HCT116 (cell line): ENCODE results near the gene MAP3K4. TPM values are rescaled to one million over a fixed set of nuclear protein-coding genes. Genes with fewer than 3 reads are reported as not detected.
A peak's percentile ranks its signal among the peaks of the same experiment; 100 is the strongest.

Experiments used
- ATAC-seq: fragments of 200-7000 bp; cut with Tn5 transposase; 2 replicates; pipeline ENCODE4 v1.9.1; 2020; ENCODE audit warnings: mild to moderate bottlenecking, moderate library complexity
- BruUV-seq: library from RNA; stranded (reverse); fragments of 400-500 nt; replicated peaks from 2 replicates; lab custom pipeline; 2021; lab: Mats Ljungman, UMichigan
- CTCF ChIA-PET: fragments of 300-600 bp; sonication (Branson Sonifier 250); formaldehyde crosslinking; loops from one replicate; lab custom pipeline; 2021; ENCODE audit warnings: antibody characterized with exemption; lab: Charles Lee
- POLR2A ChIA-PET: fragments of 300-600, 350-600 bp; sonication (Branson Sonifier 250); formaldehyde crosslinking; loops from one replicate; lab custom pipeline; 2021; ENCODE audit warnings: antibody characterized with exemption; lab: Charles Lee
- RAD21 ChIA-PET, 2 experiments: fragments of 300-600 bp; sonication (Branson Sonifier 250); formaldehyde crosslinking; loops; one replicate each; lab custom pipeline; 2023; ENCODE audit warnings: low total read pairs in 2 of 2; ENCODE audit not compliant: uncharacterized antibody in 2 of 2, unreplicated experiment in 2 of 2, low non-redundant PET in 1 of 2; lab: Charles Lee
- DNase-seq: peaks from one replicate; pipeline ENCODE4 v3.0.0-alpha.2; 2010; ENCODE audit warnings: low read depth, low spot score
- H2AFZ ChIP-seq: fragments of 200-600 bp; shearing (Covaris generic), sonication (generic); 2 replicates; pipeline ENCODE4 v1.6.1; 2017; ENCODE audit warnings: low read depth, mixed run types, mixed read lengths, antibody characterized with exemption, low read length; ENCODE audit not compliant: poor library complexity, severe bottlenecking
- H3K27ac ChIP-seq: 2 replicates; pipeline ENCODE4 v1.5.1; 2012; ENCODE audit warnings: low read depth, low read length
- H3K27me3 ChIP-seq: fragments of 200-600 bp; sonication (generic); 2 replicates; pipeline ENCODE4 v1.6.1; 2016; ENCODE audit warnings: mixed run types, low read length, mixed read lengths; ENCODE audit not compliant: insufficient read depth
- H3K36me3 ChIP-seq, 2 experiments: fragments of 200-500 bp in 1 of 2; fragments of 200-600 bp in 1 of 2; sonication (Bioruptor generic) in 1 of 2; sonication (generic) in 1 of 2; 2 replicates each; pipeline versions ENCODE4 v1.5.1 to v1.6.1; 2014 to 2016; ENCODE audit warnings: low read length in 2 of 2, inconsistent platforms in 1 of 2, mixed read lengths in 1 of 2, mixed run types in 1 of 2; ENCODE audit not compliant: insufficient read depth in 2 of 2, control insufficient read depth in 1 of 2
- H3K4me1 ChIP-seq, 2 experiments: fragments of 200-600 bp in 1 of 2; sonication (generic) in 1 of 2; 2 replicates each; pipeline versions ENCODE4 v1.5.1 to v1.6.1; 2012 to 2017; ENCODE audit warnings: low read length in 2 of 2, inconsistent platforms in 1 of 2, mild to moderate bottlenecking in 1 of 2, mixed read lengths in 1 of 2, mixed run types in 1 of 2, moderate library complexity in 1 of 2; ENCODE audit not compliant: insufficient read depth in 2 of 2, control insufficient read depth in 1 of 2
- H3K4me2 ChIP-seq: fragments of 200-600 bp; sonication (generic); 2 replicates; pipeline ENCODE4 v1.6.1; 2017; ENCODE audit warnings: mixed run types, low read length, mixed read lengths
- H3K4me3 ChIP-seq, 2 experiments: fragments of 200-600 bp in 1 of 2; sonication (generic) in 1 of 2; replicated peaks in 1 of 2; 2 replicates each; pipeline ENCODE4 v1.5.1; 2011 to 2016; ENCODE audit warnings: low read length in 2 of 2, control low read depth in 1 of 2, low read depth in 1 of 2, mild to moderate bottlenecking in 1 of 2, mixed read lengths in 1 of 2, mixed run types in 1 of 2
- H3K79me2 ChIP-seq: fragments of 200-600 bp; sonication (generic); 2 replicates; pipeline ENCODE4 v1.6.1; 2017; ENCODE audit warnings: mild to moderate bottlenecking, mixed run types, low read length, moderate library complexity, mixed read lengths; ENCODE audit not compliant: insufficient read depth
- H3K9ac ChIP-seq: fragments of 200-600 bp; sonication (generic); 2 replicates; pipeline ENCODE4 v1.6.1; 2016; ENCODE audit warnings: low read length, mixed read lengths
- H3K9me2 ChIP-seq: fragments of 200-600 bp; sonication (generic), shearing (Covaris generic); 2 replicates; pipeline ENCODE4 v1.6.1; 2017; ENCODE audit warnings: mixed run types, mild to moderate bottlenecking, moderate library complexity; ENCODE audit not compliant: insufficient read depth
- H3K9me3 ChIP-seq, 2 experiments: fragments of 200-500 bp in 1 of 2; fragments of 200-600 bp in 1 of 2; sonication (Bioruptor generic) in 1 of 2; sonication (generic) in 1 of 2; 2 replicates each; pipeline ENCODE4 v1.6.1; 2014 to 2017; ENCODE audit warnings: low read length in 2 of 2, mixed read lengths in 2 of 2, inconsistent platforms in 1 of 2, low read depth in 1 of 2, mild to moderate bottlenecking in 1 of 2, mixed run types in 1 of 2, moderate library complexity in 1 of 2; ENCODE audit not compliant: control insufficient read depth in 1 of 2, insufficient read depth in 1 of 2
- H4K20me1 ChIP-seq: fragments of 200-600 bp; sonication (generic), shearing (Covaris generic); 2 replicates; pipeline ENCODE4 v1.6.1; 2017; ENCODE audit warnings: mixed run types, mild to moderate bottlenecking, moderate library complexity; ENCODE audit not compliant: insufficient read depth
- CEBPB ChIP-seq: IDR thresholded peaks from 2 replicates; pipeline ENCODE4 v1.6.1; 2012; ENCODE audit warnings: low read depth
- ELF1 ChIP-seq: IDR thresholded peaks from 2 replicates; pipeline ENCODE4 v1.6.1; 2012; ENCODE audit warnings: low read depth, borderline replicate concordance
- EZH2 ChIP-seq: fragments of 200-600 bp; sonication (generic); IDR thresholded peaks from 2 replicates; pipeline ENCODE4 v1.6.1; 2017; ENCODE audit warnings: antibody characterized with exemption, mixed run types
- EZH2phosphoT487 ChIP-seq: fragments of 200-600 bp; IDR thresholded peaks from 2 replicates; pipeline ENCODE4 v1.6.1; 2018; ENCODE audit warnings: antibody characterized with exemption, borderline replicate concordance
- FOSL1 ChIP-seq: IDR thresholded peaks from 2 replicates; pipeline ENCODE4 v1.6.1; 2012; ENCODE audit warnings: low read depth
- JUND ChIP-seq: IDR thresholded peaks from 2 replicates; pipeline ENCODE4 v1.6.1; 2012
- POLR2AphosphoS5 ChIP-seq: IDR thresholded peaks from 2 replicates; pipeline ENCODE4 v1.6.1; 2011; ENCODE audit warnings: mild to moderate bottlenecking, low read depth, low read length, moderate library complexity
- RAD21 ChIP-seq: IDR thresholded peaks from 2 replicates; pipeline ENCODE4 v1.6.1; 2012; ENCODE audit warnings: low read depth, mild to moderate bottlenecking
- SIN3A ChIP-seq: IDR thresholded peaks from 2 replicates; pipeline ENCODE4 v1.6.1; 2012; ENCODE audit warnings: low read depth
- SRF ChIP-seq: IDR thresholded peaks from 2 replicates; pipeline ENCODE4 v1.6.1; 2012; ENCODE audit warnings: low read depth
- ZFX ChIP-seq: fragments of 450-650 bp; IDR thresholded peaks from 2 replicates; pipeline ENCODE4 v1.6.1; 2017
- ZNF274 ChIP-seq: fragments of 200-500 bp; sonication (Bioruptor generic); IDR thresholded peaks from 2 replicates; pipeline ENCODE4 v1.6.1; 2014; ENCODE audit warnings: mild to moderate bottlenecking, low read depth, low read length, inconsistent platforms
- intact Hi-C: fragments of 100-400 bp; cut with micrococcal nuclease; formaldehyde crosslinking; loops from 2 replicates; pipeline ENCODE4 v1.10.0; 2022
- total RNA-seq: library from RNA; stranded (reverse); gene quantifications from one replicate; pipeline ENCODE4 v1.2.1, GENCODE V29; 2021; ENCODE audit not compliant: unreplicated experiment
- TF ChIP-seq, protein P1 (sequence below): IDR thresholded peaks from 2 replicates; pipeline ENCODE4 v1.6.1; 2012; ENCODE audit warnings: low read depth
- TF ChIP-seq, protein P2 (sequence below), 3 experiments: fragments of 200-600 bp in 1 of 3; sonication (generic) in 1 of 3; IDR thresholded peaks in 2 of 3; conservative IDR thresholded peaks in 1 of 3; 2 replicates each; pipeline ENCODE4 v1.5.1; 2012 to 2017; ENCODE audit warnings: low read depth in 2 of 3, low read length in 2 of 3, antibody characterized with exemption in 1 of 3, borderline replicate concordance in 1 of 3, control low read depth in 1 of 3, mild to moderate bottlenecking in 1 of 3, mixed read lengths in 1 of 3, mixed run types in 1 of 3, moderate library complexity in 1 of 3; ENCODE audit not compliant: insufficient read depth in 1 of 3
- TF ChIP-seq, protein P3 (sequence below): IDR thresholded peaks from 2 replicates; pipeline ENCODE4 v1.6.1; 2012
- TF ChIP-seq, protein P4 (sequence below): IDR thresholded peaks from 2 replicates; pipeline ENCODE4 v1.6.1; 2011; ENCODE audit warnings: mild to moderate bottlenecking, low read length, moderate library complexity; ENCODE audit not compliant: insufficient replicate concordance; ENCODE audit errors: extremely low read depth

Gene MAP3K4
- total RNA-seq, 1 experiment from 2014 or later: 46.5 TPM

DNA sequence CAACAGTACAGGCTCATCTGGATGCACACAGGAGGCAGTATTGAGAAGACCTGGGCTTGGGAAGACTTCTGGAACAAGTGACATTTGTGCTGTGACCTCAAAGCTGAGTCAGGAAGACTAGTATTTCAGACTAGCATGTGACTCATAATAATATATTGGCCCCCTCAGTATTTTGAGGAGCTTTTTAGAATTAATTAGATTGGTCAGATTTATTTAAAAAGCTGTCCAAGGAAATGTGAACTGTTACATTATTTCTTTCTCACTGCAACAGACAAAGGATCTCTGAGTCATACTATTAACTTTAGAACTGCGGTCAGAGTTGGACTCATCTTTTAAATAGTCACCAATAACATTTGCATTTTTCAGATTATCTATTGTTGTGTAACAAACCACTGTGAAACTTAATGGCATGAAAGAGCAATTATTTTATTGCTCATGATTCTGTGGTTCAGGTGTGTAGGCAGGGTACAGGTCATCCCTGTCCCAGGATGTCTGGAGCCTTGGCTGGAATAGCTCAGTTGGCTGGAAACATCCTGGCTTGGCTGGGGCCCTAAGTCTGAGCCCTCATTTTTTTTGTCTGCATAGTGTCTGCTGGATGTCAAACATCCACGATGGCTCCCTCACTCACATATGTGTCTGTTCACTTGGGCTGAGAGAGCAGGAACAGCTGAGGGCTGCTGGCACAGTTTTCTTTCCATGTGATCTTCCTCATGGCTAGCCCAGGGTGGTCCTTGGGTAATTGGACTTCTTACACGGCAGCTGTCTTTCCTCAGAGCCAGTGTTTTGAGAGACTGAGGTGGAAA is 46.9 kb downstream of the MAP3K4 start:
- H3K9me3 ChIP-seq: no peaks in the 10 kb centered on the region
- no TSS peak for BruUV-seq
- H3K4me3 ChIP-seq: no peak overlapping the region
- DNase-seq: peak; percentile 45
- peak overlapping the region; percentile 36; the same call in 1 of the 2 replicates for H3K27ac ChIP-seq
- no peaks in the 10 kb centered on the region for H3K27me3 ChIP-seq
- intact Hi-C loops: no loop called here
- TF ChIP-seq ELF1: no peak
- TF ChIP-seq, protein P1, sequence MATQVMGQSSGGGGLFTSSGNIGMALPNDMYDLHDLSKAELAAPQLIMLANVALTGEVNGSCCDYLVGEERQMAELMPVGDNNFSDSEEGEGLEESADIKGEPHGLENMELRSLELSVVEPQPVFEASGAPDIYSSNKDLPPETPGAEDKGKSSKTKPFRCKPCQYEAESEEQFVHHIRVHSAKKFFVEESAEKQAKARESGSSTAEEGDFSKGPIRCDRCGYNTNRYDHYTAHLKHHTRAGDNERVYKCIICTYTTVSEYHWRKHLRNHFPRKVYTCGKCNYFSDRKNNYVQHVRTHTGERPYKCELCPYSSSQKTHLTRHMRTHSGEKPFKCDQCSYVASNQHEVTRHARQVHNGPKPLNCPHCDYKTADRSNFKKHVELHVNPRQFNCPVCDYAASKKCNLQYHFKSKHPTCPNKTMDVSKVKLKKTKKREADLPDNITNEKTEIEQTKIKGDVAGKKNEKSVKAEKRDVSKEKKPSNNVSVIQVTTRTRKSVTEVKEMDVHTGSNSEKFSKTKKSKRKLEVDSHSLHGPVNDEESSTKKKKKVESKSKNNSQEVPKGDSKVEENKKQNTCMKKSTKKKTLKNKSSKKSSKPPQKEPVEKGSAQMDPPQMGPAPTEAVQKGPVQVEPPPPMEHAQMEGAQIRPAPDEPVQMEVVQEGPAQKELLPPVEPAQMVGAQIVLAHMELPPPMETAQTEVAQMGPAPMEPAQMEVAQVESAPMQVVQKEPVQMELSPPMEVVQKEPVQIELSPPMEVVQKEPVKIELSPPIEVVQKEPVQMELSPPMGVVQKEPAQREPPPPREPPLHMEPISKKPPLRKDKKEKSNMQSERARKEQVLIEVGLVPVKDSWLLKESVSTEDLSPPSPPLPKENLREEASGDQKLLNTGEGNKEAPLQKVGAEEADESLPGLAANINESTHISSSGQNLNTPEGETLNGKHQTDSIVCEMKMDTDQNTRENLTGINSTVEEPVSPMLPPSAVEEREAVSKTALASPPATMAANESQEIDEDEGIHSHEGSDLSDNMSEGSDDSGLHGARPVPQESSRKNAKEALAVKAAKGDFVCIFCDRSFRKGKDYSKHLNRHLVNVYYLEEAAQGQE: no peak
- 0 out of 2 replicates have a peak, but pooled peaks have one; percentile 20 for TF ChIP-seq SRF
- TF ChIP-seq POLR2AphosphoS5: no peak
- TF ChIP-seq, protein P2, sequence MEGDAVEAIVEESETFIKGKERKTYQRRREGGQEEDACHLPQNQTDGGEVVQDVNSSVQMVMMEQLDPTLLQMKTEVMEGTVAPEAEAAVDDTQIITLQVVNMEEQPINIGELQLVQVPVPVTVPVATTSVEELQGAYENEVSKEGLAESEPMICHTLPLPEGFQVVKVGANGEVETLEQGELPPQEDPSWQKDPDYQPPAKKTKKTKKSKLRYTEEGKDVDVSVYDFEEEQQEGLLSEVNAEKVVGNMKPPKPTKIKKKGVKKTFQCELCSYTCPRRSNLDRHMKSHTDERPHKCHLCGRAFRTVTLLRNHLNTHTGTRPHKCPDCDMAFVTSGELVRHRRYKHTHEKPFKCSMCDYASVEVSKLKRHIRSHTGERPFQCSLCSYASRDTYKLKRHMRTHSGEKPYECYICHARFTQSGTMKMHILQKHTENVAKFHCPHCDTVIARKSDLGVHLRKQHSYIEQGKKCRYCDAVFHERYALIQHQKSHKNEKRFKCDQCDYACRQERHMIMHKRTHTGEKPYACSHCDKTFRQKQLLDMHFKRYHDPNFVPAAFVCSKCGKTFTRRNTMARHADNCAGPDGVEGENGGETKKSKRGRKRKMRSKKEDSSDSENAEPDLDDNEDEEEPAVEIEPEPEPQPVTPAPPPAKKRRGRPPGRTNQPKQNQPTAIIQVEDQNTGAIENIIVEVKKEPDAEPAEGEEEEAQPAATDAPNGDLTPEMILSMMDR (IDR thresholded peaks at IDR 0.05 in 2 of 3, conservative IDR thresholded peaks at IDR 0.05 in 1 of 3; ENCODE audit: borderline replicate concordance in 1 of 3, insufficient read depth in 1 of 3, low read depth in 2 of 3, low read length in 2 of 3): 0 out of 6 replicates have a peak, but pooled peaks of 2 of the 3 experiments have one; percentile 4 to 19
- no peak for TF ChIP-seq EZH2
- no peak for TF ChIP-seq ZFX
- TF ChIP-seq FOSL1: peak; percentile 58; the same call in 1 of the 2 replicates
- peak; percentile 53; the same call in 1 of the 2 replicates for TF ChIP-seq JUND
- no peak for TF ChIP-seq ZNF274
- TF ChIP-seq, protein P3, sequence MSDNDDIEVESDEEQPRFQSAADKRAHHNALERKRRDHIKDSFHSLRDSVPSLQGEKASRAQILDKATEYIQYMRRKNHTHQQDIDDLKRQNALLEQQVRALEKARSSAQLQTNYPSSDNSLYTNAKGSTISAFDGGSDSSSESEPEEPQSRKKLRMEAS: peak; percentile 25; the same call in 1 of the 2 replicates
- TF ChIP-seq RAD21: 0 out of 2 replicates have a peak, but pooled peaks have one; percentile 7
- TF ChIP-seq, protein P4, sequence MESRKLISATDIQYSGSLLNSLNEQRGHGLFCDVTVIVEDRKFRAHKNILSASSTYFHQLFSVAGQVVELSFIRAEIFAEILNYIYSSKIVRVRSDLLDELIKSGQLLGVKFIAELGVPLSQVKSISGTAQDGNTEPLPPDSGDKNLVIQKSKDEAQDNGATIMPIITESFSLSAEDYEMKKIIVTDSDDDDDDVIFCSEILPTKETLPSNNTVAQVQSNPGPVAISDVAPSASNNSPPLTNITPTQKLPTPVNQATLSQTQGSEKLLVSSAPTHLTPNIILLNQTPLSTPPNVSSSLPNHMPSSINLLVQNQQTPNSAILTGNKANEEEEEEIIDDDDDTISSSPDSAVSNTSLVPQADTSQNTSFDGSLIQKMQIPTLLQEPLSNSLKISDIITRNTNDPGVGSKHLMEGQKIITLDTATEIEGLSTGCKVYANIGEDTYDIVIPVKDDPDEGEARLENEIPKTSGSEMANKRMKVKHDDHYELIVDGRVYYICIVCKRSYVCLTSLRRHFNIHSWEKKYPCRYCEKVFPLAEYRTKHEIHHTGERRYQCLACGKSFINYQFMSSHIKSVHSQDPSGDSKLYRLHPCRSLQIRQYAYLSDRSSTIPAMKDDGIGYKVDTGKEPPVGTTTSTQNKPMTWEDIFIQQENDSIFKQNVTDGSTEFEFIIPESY: no peak
- 0 out of 2 replicates have a peak, but pooled peaks have one; percentile 9 for TF ChIP-seq SIN3A
- TF ChIP-seq CEBPB: peak; percentile 65
- TF ChIP-seq EZH2phosphoT487: no peak
- no peaks in the 10 kb centered on the region for H4K20me1 ChIP-seq
- peaks cover 4 to 16% of the 10 kb centered on the region in 2 experiments for H3K4me1 ChIP-seq
- CTCF ChIA-PET: no interaction called here
- peak; percentile 86 for ATAC-seq
- H3K9ac ChIP-seq: no peak overlapping the region
- H3K36me3 ChIP-seq: peaks cover 0 to 4% of the 10 kb centered on the region in 2 experiments; a peak in 1 of 4 replicates
- H3K4me2 ChIP-seq: peak overlapping the region; percentile 12
- RAD21 ChIA-PET: no interaction called here
- POLR2A ChIA-PET: interaction anchor here (0.5 kb wide), 1 partner anchor 9 kb away, joined by 4 read pairs; no protein-coding TSS in a partner anchor
- H3K9me2 ChIP-seq: no peaks in the 10 kb centered on the region
- H2AFZ ChIP-seq: no peak overlapping the region
- H3K79me2 ChIP-seq: peaks cover 11% of the 10 kb centered on the region; the same call in 1 of the 2 replicates
